Activated B cell treated with CpG ODN at 0.5 μM for 24 hours (primary cell): ENCODE measurements around the gene PTN. TPM values are rescaled to one million over a fixed set of nuclear protein-coding genes. Genes with fewer than 3 reads are reported as not detected.
"Not testable (repeated sequence)": the region's sequence is repeated elsewhere in the genome, so short reads cannot be mapped to it uniquely, and the experiment has no call there.

Source experiments
- ATAC-seq: fragments of 200-7000 bp; cut with Tn5 transposase; one replicate; pipeline ENCODE4 v1.10.0; 2021; ENCODE audit warnings: low read depth, mild to moderate bottlenecking, moderate library complexity
- CTCF ChIA-PET: fragments of 350-600 bp; sonication (Branson Sonifier 250); formaldehyde crosslinking; loops from one replicate; lab custom pipeline; 2021; ENCODE audit warnings: antibody characterized with exemption; lab: Charles Lee
- POLR2A ChIA-PET: fragments of 350-600 bp; sonication (Branson Sonifier 250); formaldehyde crosslinking; loops from one replicate; lab custom pipeline; 2021; ENCODE audit warnings: antibody characterized with exemption; lab: Charles Lee
- DNase-seq: peaks from one replicate; pipeline ENCODE4 v3.0.0; 2022
- H3K27ac Mint-ChIP-seq: one replicate; pipeline ENCODE4 v1.8.0; 2020; ENCODE audit warnings: mixed read lengths
- H3K27me3 Mint-ChIP-seq: one replicate; pipeline ENCODE4 v1.8.0; 2021; ENCODE audit warnings: mixed read lengths
- H3K36me3 Mint-ChIP-seq: one replicate; pipeline ENCODE4 v1.8.0; 2021; ENCODE audit warnings: low read depth, mixed read lengths
- H3K4me1 Mint-ChIP-seq: one replicate; pipeline ENCODE4 v1.8.0; 2021; ENCODE audit warnings: mixed read lengths
- H3K4me3 Mint-ChIP-seq: one replicate; pipeline ENCODE4 v1.8.0; 2020; ENCODE audit warnings: mild to moderate bottlenecking, mixed read lengths
- H3K9me3 Mint-ChIP-seq: one replicate; pipeline ENCODE4 v1.8.0; 2020; ENCODE audit warnings: mixed read lengths
- intact Hi-C: fragments of 100-400 bp; cut with micrococcal nuclease; formaldehyde crosslinking; loops from one replicate; pipeline ENCODE4 v1.15.1; 2024
- total RNA-seq: library from RNA; stranded (reverse); gene quantifications from 2 replicates; pipeline ENCODE4 v1.2.3, GENCODE V29; 2022
- TF ChIP-seq, protein P1 (sequence below): fragments of 200-600 bp; IDR thresholded peaks from one replicate; pipeline ENCODE4 v1.8.0; 2022; ENCODE audit warnings: antibody characterized with exemption, mild to moderate bottlenecking

Gene PTN
- total RNA-seq, 1 donor from 2014 or later = not detected

DNA sequence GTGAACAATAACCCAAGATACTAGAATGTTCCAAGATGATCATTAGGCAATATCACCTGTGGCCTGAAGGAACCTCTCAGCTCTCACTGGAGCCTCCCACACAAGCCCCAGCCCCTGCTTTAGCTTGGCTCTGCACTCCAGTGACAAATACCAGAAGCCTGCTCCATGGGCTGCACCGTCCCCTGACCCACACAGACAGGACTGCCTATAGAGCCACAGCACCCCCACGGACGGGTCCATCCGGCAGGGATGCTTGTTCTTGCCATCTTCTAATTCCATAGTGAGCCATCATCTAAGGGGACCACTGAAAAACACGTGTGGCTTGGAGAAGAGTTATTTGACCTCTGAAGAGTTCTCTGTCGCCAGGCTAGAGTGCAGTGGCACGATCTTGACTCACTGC, 100.9 kb downstream of the PTN start:
- Mint-ChIP-seq H3K27ac (no peak overlapping the region), H3K27me3 (no peaks in the 10 kb centered on the region), H3K4me3 (no peak overlapping the region), H3K36me3 (no peaks in the 10 kb centered on the region), H3K9me3 (peaks cover 2% of the 10 kb centered on the region), H3K4me1 (no peaks in the 10 kb centered on the region)
- DNase-seq (no peak), ATAC-seq (no peak)
- ChIA-PET POLR2A (no interaction called here), CTCF (no interaction called here)
- intact Hi-C loops = no loop called here
- TF ChIP-seq, protein P1, sequence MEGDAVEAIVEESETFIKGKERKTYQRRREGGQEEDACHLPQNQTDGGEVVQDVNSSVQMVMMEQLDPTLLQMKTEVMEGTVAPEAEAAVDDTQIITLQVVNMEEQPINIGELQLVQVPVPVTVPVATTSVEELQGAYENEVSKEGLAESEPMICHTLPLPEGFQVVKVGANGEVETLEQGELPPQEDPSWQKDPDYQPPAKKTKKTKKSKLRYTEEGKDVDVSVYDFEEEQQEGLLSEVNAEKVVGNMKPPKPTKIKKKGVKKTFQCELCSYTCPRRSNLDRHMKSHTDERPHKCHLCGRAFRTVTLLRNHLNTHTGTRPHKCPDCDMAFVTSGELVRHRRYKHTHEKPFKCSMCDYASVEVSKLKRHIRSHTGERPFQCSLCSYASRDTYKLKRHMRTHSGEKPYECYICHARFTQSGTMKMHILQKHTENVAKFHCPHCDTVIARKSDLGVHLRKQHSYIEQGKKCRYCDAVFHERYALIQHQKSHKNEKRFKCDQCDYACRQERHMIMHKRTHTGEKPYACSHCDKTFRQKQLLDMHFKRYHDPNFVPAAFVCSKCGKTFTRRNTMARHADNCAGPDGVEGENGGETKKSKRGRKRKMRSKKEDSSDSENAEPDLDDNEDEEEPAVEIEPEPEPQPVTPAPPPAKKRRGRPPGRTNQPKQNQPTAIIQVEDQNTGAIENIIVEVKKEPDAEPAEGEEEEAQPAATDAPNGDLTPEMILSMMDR = no peak

DNA sequence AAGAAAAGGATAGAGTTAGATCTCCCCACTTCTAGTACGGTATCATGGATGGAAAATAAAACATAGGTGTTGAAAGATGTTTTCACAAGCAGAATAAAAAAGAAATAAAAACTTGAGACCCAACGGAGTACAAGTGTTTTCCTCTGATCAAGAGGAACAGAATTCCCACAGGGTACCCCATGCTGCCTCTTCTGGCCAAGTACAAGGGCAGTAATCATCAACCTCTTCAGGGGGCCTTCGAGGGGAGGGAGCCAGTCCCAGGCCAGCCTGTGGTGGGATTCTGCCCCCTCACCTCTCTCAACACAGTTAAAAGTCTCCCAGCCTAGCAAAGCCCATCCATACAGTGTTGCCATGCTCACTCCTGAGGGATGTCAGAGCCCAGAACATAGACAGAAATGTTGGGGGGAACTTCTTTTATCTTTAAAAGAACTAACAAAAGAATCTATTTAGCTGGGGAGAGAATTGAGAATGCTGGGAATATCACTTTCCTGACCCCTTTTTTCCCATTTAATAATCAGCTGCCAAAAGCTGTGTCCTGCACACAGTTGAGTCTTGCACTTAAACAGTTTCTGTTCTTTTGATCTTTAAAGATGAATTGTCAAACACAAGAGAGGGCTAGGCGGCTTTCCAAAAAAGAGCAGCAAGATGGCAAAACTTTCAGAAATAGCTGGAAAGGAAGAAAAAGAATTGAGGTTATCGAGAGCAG, 101.7 kb downstream of the PTN start:
- H3K9me3 Mint-ChIP-seq = peaks cover 2% of the 10 kb centered on the region
- H3K27ac Mint-ChIP-seq = no peak overlapping the region
- ATAC-seq = no peak
- no peak for DNase-seq
- H3K36me3 Mint-ChIP-seq = no peaks in the 10 kb centered on the region
- TF ChIP-seq, protein P1 = no peak
- intact Hi-C loops = no loop called here
- ChIA-PET CTCF (no interaction called here), POLR2A (no interaction called here)
- no peak overlapping the region for H3K4me3 Mint-ChIP-seq
- H3K27me3 Mint-ChIP-seq = no peaks in the 10 kb centered on the region
- H3K4me1 Mint-ChIP-seq = no peaks in the 10 kb centered on the region

DNA sequence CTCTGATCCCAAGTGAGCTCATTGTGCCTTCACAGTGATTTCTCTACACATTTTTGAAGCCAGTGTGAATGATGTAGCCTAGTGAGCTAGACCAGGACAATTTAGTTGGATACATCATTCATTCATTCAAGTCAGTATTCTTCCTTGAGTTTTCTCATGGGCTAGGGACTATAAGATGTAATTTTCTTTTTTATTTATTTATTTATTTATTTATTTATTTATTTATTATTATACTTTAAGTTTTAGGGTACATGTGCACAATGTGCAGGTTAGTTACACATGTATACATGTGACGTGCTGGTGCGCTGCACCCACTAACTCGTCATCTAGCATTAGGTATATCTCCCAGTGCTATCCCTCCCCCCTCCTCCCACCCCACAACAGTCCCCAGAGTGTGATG, 104.3 kb downstream of the PTN start:
- ATAC-seq, H3K36me3 Mint-ChIP-seq, H3K27ac Mint-ChIP-seq, DNase-seq, intact Hi-C loops, H3K4me3 Mint-ChIP-seq, H3K27me3 Mint-ChIP-seq, H3K9me3 Mint-ChIP-seq, POLR2A ChIA-PET, CTCF ChIA-PET, H3K4me1 Mint-ChIP-seq: not testable (repeated sequence)

DNA sequence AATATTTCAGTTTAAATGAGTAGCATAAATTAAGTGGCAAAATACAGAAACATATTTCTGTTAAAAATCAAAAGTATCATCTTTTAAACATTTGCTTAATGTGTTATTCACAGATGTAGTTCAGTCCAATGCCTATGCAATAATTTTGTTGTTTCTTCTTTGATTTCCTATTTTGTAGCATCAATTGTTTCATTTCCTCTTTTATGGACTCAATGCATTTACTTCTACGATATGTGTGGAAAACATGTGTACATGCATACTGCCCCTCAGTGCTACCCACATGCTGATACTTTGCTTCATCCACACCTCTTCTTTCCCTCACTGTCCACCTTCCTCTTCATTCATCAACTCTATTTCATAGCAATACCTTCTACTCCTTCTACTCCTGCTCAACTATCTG, 108.1 kb downstream of the PTN start:
- Mint-ChIP-seq H3K9me3 (peaks cover 2% of the 10 kb centered on the region), H3K36me3 (no peaks in the 10 kb centered on the region), H3K4me3 (no peak overlapping the region), H3K27me3 (no peaks in the 10 kb centered on the region), H3K27ac (no peak overlapping the region), H3K4me1 (no peaks in the 10 kb centered on the region)
- TF ChIP-seq, protein P1 = no peak
- ChIA-PET CTCF (no interaction called here), POLR2A (no interaction called here)
- intact Hi-C loops = no loop called here
- no peak for DNase-seq
- ATAC-seq = no peak

DNA sequence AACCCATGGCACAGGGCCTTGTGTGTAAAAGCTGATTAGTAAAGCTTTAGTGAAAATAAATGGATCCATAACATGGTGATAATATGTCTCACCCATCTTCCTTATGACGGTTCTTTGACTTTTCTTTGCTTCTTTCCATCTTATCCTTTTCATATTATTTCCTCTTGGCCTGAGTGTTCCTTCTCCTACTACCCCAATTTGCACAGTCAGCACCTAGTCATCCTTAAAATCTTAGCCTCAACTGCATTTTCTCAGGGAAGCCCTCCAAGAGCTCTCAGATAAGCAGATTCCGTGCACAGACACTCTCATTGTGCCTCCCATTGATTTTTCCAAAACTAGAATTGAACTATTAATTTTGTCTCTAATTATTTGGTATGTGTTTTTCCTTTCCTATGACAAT, 112.4 kb downstream of the PTN start:
- no peak overlapping the region for H3K4me3 Mint-ChIP-seq
- H3K36me3 Mint-ChIP-seq = no peaks in the 10 kb centered on the region
- no peaks in the 10 kb centered on the region for H3K27me3 Mint-ChIP-seq
- CTCF ChIA-PET = no interaction called here
- DNase-seq = no peak
- POLR2A ChIA-PET = no interaction called here
- H3K4me1 Mint-ChIP-seq = no peaks in the 10 kb centered on the region
- H3K9me3 Mint-ChIP-seq = no peaks in the 10 kb centered on the region
- TF ChIP-seq, protein P1 = no peak
- no peak overlapping the region for H3K27ac Mint-ChIP-seq
- ATAC-seq = no peak
- intact Hi-C loops = no loop called here

DNA sequence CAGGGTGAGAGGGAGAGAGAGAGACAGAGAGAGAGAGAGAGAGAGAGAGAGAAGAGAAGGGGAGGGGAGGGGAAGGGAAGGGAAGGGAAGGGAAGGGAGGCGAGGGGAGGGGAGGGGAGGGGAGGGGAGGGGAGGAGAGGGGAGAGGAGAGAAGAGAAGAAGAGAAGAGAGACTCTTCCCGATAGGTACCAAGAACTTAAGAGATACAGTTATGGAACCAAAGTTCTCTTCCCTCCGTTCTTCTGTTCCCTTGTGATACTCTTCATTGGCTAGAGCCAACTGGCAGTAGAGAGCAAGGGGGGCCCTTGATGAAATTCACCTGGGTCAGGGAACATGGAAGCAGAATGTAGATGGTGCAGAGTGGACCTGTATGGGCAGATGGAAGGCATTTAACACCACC, 122.1 kb downstream of the PTN start:
- POLR2A ChIA-PET = no interaction called here

More for the DNA sequence above, 122.1 kb downstream of the PTN start:
- no peaks in the 10 kb centered on the region for H3K36me3 Mint-ChIP-seq
- TF ChIP-seq, protein P1 = no peak
- DNase-seq (no peak), ATAC-seq (no peak)
- H3K27ac Mint-ChIP-seq = no peak overlapping the region
- intact Hi-C loops = no loop called here
- H3K4me1 Mint-ChIP-seq = no peaks in the 10 kb centered on the region
- peaks cover 3% of the 10 kb centered on the region for H3K9me3 Mint-ChIP-seq
- no peaks in the 10 kb centered on the region for H3K27me3 Mint-ChIP-seq
- CTCF ChIA-PET = no interaction called here
- no peak overlapping the region for H3K4me3 Mint-ChIP-seq
